Measurements from ENCODE around the gene CACNA1C. TPM values are rescaled to one million over a fixed set of nuclear protein-coding genes. Genes with fewer than 3 reads are reported as not detected.

CACNA1C gene
- total RNA-seq, 1 donor from 2014 or later: 11.7 TPM

DNA sequence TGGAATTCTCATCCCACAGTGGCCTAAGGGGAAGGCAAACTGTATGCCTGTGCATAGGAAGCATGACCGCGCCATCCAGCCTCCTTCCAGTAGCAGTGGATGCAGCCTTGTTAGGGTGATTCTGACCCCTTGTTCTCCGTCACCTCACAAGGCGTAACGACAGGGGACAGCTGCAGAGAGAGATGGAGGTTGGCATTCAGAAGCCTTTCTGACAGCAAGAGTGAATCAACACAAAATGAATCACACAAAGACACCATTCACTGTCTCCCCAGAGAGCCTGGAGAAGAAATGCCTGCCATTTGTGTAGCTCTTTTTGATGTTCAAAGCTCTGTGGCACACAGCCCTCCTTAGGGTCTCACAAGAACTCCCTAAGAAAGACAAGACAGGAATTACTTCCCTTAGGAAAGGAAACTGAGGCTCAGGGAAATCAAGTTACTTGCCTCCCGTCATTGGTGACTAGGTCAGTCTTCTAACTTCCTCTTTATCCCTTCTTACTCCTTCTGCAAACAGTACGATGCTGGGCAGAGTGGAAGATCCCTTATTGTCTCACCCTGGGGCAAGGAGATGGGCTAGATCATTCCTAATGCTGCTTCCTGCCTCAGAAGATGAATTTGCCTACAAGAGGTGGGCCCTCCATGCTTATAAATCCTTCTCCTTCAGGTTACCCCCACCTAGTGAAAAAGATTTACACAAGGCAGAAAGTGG is 280.9 kb downstream of the CACNA1C start:
- Mint-ChIP-seq H3K27me3 (peaks cover 3% of the 10 kb centered on the region), H3K9me3 (ENCODE audit: low read depth) (no peaks in the 10 kb centered on the region), H3K27ac (no peak overlapping the region), H3K4me3 (ENCODE audit: low read depth) (no peak overlapping the region), H3K36me3 (ENCODE audit: insufficient read depth) (no peaks in the 10 kb centered on the region), H3K4me1 (ENCODE audit: low read depth) (peaks cover 4% of the 10 kb centered on the region)
- TF ChIP-seq CTCF (IDR thresholded peaks at IDR 0.05; ENCODE audit: unreplicated experiment): no peak
- no peak for DNase-seq (ENCODE audit: low spot score, unreplicated experiment)

- H3K4me1 Mint-ChIP-seq (ENCODE audit: low read depth): no peaks in the 10 kb centered on the region
- no peaks in the 10 kb centered on the region for H3K9me3 Mint-ChIP-seq (ENCODE audit: low read depth)
- no peak for TF ChIP-seq CTCF (IDR thresholded peaks at IDR 0.05; ENCODE audit: unreplicated experiment)
- H3K27me3 Mint-ChIP-seq: peaks cover 3% of the 10 kb centered on the region
- no peak for DNase-seq (ENCODE audit: low spot score, unreplicated experiment)
- no peak overlapping the region for H3K4me3 Mint-ChIP-seq (ENCODE audit: low read depth)
- no peak overlapping the region for H3K27ac Mint-ChIP-seq
- H3K36me3 Mint-ChIP-seq (ENCODE audit: insufficient read depth): no peaks in the 10 kb centered on the region
Observed at GRCh38 chr12:2334271-2334670, 281.5 kb downstream of the CACNA1C start.

DNA sequence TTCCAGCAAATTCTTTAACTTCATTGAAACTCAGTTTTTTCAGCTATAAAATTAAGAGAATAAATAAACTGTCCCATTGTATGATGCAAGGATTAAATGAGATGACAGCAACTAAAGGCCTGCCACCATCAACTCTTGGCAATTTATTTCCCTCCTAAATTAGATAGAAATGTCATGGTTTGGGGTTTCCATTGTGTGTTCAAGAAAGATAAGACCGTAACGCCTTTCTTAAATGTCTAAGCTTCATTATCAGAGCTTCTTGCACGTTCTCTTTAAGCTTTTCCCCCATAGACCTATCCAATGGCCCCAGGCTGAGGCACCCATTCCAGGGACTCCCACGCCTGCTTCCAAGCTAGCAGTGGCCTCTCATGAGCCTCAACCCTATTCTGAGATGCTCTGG is 281.9 kb downstream of the CACNA1C start:
- H3K27ac Mint-ChIP-seq: no peak overlapping the region
- no peak for DNase-seq (ENCODE audit: low spot score, unreplicated experiment)
- H3K27me3 Mint-ChIP-seq: peaks cover 3% of the 10 kb centered on the region
- no peaks in the 10 kb centered on the region for H3K36me3 Mint-ChIP-seq (ENCODE audit: insufficient read depth)
- H3K9me3 Mint-ChIP-seq (ENCODE audit: low read depth): no peaks in the 10 kb centered on the region
- H3K4me1 Mint-ChIP-seq (ENCODE audit: low read depth): no peaks in the 10 kb centered on the region
- no peak for TF ChIP-seq CTCF (IDR thresholded peaks at IDR 0.05; ENCODE audit: unreplicated experiment)
- no peak overlapping the region for H3K4me3 Mint-ChIP-seq (ENCODE audit: low read depth)

GRCh38 chr12:2335109-2335508 is 282.3 kb downstream of the CACNA1C start:
- H3K4me1 Mint-ChIP-seq (ENCODE audit: low read depth): no peaks in the 10 kb centered on the region
- peaks cover 3% of the 10 kb centered on the region for H3K27me3 Mint-ChIP-seq
- TF ChIP-seq CTCF (IDR thresholded peaks at IDR 0.05; ENCODE audit: unreplicated experiment): no peak
- H3K36me3 Mint-ChIP-seq (ENCODE audit: insufficient read depth): no peaks in the 10 kb centered on the region
- DNase-seq (ENCODE audit: low spot score, unreplicated experiment): no peak
- H3K4me3 Mint-ChIP-seq (ENCODE audit: low read depth): no peak overlapping the region
- no peak overlapping the region for H3K27ac Mint-ChIP-seq
- H3K9me3 Mint-ChIP-seq (ENCODE audit: low read depth): no peaks in the 10 kb centered on the region

DNA sequence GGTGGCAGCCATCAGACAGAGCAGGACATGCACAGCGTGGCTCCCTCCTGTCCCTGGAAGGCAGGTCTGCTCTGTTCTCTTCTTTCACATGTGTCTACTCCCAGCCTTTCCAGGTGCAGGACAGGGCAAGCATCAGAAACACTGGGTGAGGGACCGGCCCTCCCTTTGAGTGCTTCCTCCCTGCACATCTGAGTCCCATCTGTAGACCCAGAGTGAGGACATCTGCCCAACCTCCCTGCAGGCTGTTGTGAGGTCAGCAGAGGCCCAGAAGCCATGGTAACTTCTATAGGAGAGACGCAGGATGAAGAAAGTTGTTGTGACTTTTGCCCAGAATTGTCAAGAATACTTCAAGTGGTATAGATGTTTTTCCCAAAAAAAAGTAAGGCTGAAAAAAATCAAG is 282.7 kb downstream of the CACNA1C start:
- Mint-ChIP-seq H3K27ac (no peak overlapping the region), H3K4me1 (ENCODE audit: low read depth) (no peaks in the 10 kb centered on the region), H3K4me3 (ENCODE audit: low read depth) (no peak overlapping the region), H3K36me3 (ENCODE audit: insufficient read depth) (no peaks in the 10 kb centered on the region), H3K27me3 (peaks cover 3% of the 10 kb centered on the region), H3K9me3 (ENCODE audit: low read depth) (no peaks in the 10 kb centered on the region)
- no peak for TF ChIP-seq CTCF (IDR thresholded peaks at IDR 0.05; ENCODE audit: unreplicated experiment)
- DNase-seq (ENCODE audit: low spot score, unreplicated experiment): no peak

Measured in progenitor cell of endocrine pancreas (in vitro differentiated cells).